Mucosa of descending colon (tissue), 3 donors: ENCODE data around the gene C4orf17. TPM values are rescaled to one million over a fixed set of nuclear protein-coding genes. Genes with fewer than 3 reads are reported as not detected.
"Not testable (repeated sequence)": the region's sequence is repeated elsewhere in the genome, so short reads cannot be mapped to it uniquely, and the experiment has no call there.

ENCODE experiments used
- ATAC-seq: fragments of 200-7000 bp; cut with Tn5 transposase; one replicate; pipeline ENCODE4 v1.9.1; 2020; ENCODE audit warnings: mild to moderate bottlenecking, moderate library complexity
- DNase-seq, 3 donors: peaks; one replicate each; pipeline ENCODE4 v3.0.0-alpha.2; 2020
- H3K36me3 ChIP-seq: fragments of 200-600 bp; one replicate; pipeline ENCODE4 v1.8.0; 2021; ENCODE audit warnings: low read depth, mild to moderate bottlenecking
- H3K4me1 ChIP-seq: fragments of 200-600 bp; one replicate; pipeline ENCODE4 v1.8.0; 2021; ENCODE audit warnings: low read depth, mild to moderate bottlenecking
- H3K4me3 ChIP-seq: fragments of 200-600 bp; one replicate; pipeline ENCODE4 v1.8.0; 2021; ENCODE audit warnings: mild to moderate bottlenecking
- H3K9me3 ChIP-seq: fragments of 200-600 bp; one replicate; pipeline ENCODE4 v1.8.0; 2021; ENCODE audit warnings: mild to moderate bottlenecking
- intact Hi-C, 2 donors: fragments of 100-400 bp; cut with DNase I in 1 of 2; cut with micrococcal nuclease in 1 of 2; formaldehyde crosslinking; loops; one replicate each; pipeline versions ENCODE4 v1.11.0 to v1.11.1; 2022; cut with DNase I, micrococcal nuclease
- total RNA-seq, 3 donors: library from RNA; stranded (reverse); fragmentation: NEBNext Ultra II Directional in 2 of 3; extraction: Animal tissue kit (Norgen Biotek cat#: 25700) in 2 of 3; gene quantifications; one replicate each; pipeline versions ENCODE4 v1.2.1 to v1.2.4, GENCODE V29; 2021 to 2023
- TF ChIP-seq, protein P1 (sequence below): fragments of 200-600 bp; IDR thresholded peaks from one replicate; pipeline ENCODE4 v1.8.0; 2022; ENCODE audit warnings: antibody characterized with exemption, mild to moderate bottlenecking
- donor health status: DM: no; HTN: no; CAD: no; lungs with moderate emphysema.
- donor health status: DM: no; HTN: no; CAD: no.
- donor health status: DM: no; HTN: yes; CAD: no.

Gene C4orf17
- total RNA-seq, 3 donors from 2014 or later: not detected

DNA sequence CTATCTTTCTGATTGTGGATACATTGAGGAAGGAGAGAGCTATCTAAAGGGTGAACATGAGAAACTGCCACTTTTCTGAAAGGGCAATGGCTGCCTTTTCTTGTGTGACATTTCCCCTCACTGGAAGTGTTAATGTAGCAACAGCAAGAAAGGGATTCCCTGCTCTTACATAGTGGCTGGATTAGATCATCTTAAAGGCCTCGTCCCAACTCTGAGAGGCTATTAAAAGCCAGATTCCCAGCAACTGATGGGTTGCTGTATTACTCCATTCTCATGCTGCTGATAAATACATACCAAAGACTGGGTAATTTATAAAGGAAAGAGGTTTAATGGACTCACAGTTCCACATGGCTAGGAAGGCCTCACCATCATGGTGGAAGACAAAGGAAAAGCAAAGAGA is 41.9 kb upstream of the C4orf17 start:
- Histone ChIP-seq H3K4me3 (no peak overlapping the region), H3K9me3 (no peaks in the 10 kb centered on the region), H3K36me3 (no peaks in the 10 kb centered on the region), H3K4me1 (no peaks in the 10 kb centered on the region)
- TF ChIP-seq, protein P1, sequence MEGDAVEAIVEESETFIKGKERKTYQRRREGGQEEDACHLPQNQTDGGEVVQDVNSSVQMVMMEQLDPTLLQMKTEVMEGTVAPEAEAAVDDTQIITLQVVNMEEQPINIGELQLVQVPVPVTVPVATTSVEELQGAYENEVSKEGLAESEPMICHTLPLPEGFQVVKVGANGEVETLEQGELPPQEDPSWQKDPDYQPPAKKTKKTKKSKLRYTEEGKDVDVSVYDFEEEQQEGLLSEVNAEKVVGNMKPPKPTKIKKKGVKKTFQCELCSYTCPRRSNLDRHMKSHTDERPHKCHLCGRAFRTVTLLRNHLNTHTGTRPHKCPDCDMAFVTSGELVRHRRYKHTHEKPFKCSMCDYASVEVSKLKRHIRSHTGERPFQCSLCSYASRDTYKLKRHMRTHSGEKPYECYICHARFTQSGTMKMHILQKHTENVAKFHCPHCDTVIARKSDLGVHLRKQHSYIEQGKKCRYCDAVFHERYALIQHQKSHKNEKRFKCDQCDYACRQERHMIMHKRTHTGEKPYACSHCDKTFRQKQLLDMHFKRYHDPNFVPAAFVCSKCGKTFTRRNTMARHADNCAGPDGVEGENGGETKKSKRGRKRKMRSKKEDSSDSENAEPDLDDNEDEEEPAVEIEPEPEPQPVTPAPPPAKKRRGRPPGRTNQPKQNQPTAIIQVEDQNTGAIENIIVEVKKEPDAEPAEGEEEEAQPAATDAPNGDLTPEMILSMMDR: no peak
- intact Hi-C loops: no loop called here
- no peak for ATAC-seq
- DNase-seq: no peak

DNA sequence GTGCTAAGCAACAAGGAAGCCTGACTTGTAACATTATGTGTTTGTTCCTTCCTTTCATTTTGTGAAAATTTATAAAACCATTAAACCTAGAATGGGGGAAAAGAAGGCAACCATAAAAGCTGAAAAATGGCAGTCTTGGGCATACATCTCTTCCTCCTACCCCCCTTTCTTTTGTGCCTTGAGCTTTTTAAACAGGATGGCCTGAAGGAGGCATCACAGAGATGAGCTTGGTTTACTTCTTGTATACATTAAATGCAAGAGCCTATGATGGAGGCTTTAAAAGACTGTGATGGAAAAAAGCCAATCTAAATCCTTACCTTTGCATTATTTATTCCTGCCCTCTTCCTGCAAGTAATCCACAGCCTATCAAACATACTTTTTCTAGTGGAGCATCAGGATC is 39.5 kb upstream of the C4orf17 start:
- intact Hi-C loops: no loop called here
- Histone ChIP-seq H3K4me3 (no peak overlapping the region), H3K9me3 (no peaks in the 10 kb centered on the region), H3K4me1 (no peaks in the 10 kb centered on the region), H3K36me3 (no peaks in the 10 kb centered on the region)
- TF ChIP-seq, protein P1: no peak
- no peak for ATAC-seq
- DNase-seq: no peak

DNA sequence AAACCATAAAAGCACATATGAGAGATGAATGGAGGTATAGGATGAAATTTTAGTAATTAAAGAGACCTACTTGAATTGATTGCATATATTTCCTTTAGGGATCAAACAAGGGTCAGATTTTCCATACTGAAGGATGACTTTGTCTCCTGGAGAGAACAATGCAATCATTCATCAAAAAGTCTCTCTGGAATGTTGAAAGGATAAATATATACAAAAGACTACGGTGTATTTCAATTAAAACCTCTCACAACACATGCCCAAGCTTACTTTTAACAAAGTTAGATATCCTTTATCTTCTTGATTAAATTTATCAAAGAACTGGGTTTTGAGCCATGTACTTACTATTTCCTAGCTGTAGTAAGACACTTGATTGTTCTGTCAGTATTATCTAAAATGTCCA is 38.9 kb upstream of the C4orf17 start:
- intact Hi-C loops: no loop called here
- Histone ChIP-seq H3K4me1 (no peaks in the 10 kb centered on the region), H3K4me3 (no peak overlapping the region), H3K36me3 (no peaks in the 10 kb centered on the region), H3K9me3 (no peaks in the 10 kb centered on the region)
- ATAC-seq: no peak
- DNase-seq: no peak
- TF ChIP-seq, protein P1: no peak

DNA sequence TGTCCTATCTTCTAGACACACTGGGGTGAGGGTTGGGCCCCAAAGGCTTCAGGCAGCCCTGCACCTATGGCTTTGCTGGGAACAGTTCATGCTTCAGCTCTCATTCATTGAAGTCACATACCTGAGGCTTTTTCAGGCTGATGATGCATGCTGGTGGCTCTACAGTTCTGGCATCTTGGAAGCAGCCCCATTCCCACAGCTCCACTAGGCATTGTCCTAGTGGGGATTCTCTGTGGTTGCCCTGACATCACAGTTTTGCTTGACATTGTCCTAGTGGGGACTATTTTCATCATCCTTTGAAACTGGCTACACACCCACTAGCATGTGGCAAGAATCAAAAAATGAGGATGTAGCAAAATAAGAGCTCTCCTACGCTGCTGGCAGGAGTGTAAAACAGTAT is 37.7 kb upstream of the C4orf17 start:
- ATAC-seq: no peak
- Histone ChIP-seq H3K36me3 (no peaks in the 10 kb centered on the region), H3K4me1 (no peaks in the 10 kb centered on the region), H3K4me3 (no peak overlapping the region), H3K9me3 (no peaks in the 10 kb centered on the region)
- intact Hi-C loops: no loop called here
- TF ChIP-seq, protein P1: no peak
- no peak for DNase-seq

DNA sequence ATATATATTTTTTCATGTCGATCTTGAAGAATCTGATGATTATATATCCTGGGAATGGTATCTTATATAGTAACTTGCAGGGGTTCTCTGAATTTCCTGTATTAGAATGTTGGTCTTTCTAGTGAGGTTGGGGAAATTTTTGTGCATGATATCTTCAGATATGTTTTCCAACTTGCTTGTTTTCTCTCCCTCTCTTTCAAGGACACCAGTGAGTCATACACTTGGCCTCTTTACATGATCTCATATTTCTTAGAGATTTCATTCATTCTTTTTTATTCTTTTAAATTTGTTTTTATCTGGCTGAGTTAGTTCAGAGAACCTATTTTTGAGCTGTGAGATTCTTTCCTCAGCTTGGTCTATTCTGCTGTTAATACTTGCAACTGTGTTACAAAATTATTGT is 27.2 kb upstream of the C4orf17 start:
- DNase-seq: no peak
- TF ChIP-seq, protein P1: no peak
- intact Hi-C loops: no loop called here
- no peak for ATAC-seq
- no peaks in the 10 kb centered on the region for H3K36me3 ChIP-seq
- peaks cover 30% of the 10 kb centered on the region for H3K9me3 ChIP-seq
- no peak overlapping the region for H3K4me3 ChIP-seq
- no peaks in the 10 kb centered on the region for H3K4me1 ChIP-seq

DNA sequence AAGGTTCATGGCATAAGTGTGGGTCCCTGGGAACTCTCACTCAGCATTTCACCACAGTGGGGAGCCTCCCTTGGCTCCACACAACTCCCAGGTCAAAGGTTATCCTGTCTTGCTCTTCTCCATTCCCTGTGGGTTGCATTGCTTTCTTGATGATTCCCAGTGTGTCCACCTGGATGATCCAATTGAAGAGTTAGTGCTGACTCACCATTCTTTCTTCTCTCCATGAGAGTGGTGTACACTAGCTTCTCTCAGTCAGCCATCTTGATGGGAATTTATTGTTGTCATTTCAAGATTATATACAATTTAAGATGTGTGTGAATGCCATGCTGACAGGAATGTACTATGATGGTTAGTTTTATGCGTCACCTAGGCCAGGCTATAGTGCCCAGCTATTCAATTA is 25.6 kb upstream of the C4orf17 start:
- Histone ChIP-seq H3K4me3 (no peak overlapping the region), H3K36me3 (no peaks in the 10 kb centered on the region), H3K9me3 (peaks cover 30% of the 10 kb centered on the region), H3K4me1 (no peaks in the 10 kb centered on the region)
- DNase-seq (no peak), ATAC-seq (no peak)
- TF ChIP-seq, protein P1: no peak
- intact Hi-C loops: no loop called here

DNA sequence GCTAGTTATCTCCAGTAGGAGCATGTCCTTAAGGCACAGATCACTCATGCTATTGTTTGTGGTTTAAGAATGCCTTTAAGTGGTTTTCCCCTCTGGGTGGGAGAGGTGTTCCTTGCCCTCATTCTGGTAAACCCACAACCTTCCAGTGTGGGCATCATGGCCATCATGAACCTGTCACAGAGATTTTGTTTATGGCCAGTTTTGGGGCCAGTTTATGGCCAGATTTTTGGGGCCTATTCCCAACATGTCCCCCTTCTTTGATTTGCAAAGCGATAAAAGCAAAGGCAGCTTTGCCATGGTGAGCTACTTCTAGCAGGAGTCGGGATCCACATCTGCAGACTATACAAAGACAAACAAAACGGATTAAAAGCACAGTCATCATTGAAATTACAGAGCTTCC is 24.2 kb upstream of the C4orf17 start:
- H3K4me3 ChIP-seq, H3K36me3 ChIP-seq, intact Hi-C loops, H3K4me1 ChIP-seq, DNase-seq, ATAC-seq: not testable (repeated sequence)
- peaks cover 30% of the 10 kb centered on the region for H3K9me3 ChIP-seq
